IPS-18c (cell line): ENCODE results near the gene CHEK2.
A peak's percentile ranks its signal among the peaks of the same experiment; 100 is the strongest.
"Not testable (repeated sequence)": the region's sequence is repeated elsewhere in the genome, so short reads cannot be mapped to it uniquely, and the experiment has no call there.

ENCODE experiments used
- H3K4me3 ChIP-seq: 2 replicates; pipeline ENCODE4 v1.7.0; 2013; ENCODE audit warnings: low read depth, mild to moderate bottlenecking, low read length, moderate library complexity; ENCODE audit not compliant: insufficient read depth
- H3K9me3 ChIP-seq: one replicate; pipeline ENCODE4 v1.6.1; 2013; ENCODE audit warnings: mild to moderate bottlenecking, low read length, moderate library complexity; ENCODE audit not compliant: control insufficient read depth, insufficient read depth

The CHEK2 gene

DNA sequence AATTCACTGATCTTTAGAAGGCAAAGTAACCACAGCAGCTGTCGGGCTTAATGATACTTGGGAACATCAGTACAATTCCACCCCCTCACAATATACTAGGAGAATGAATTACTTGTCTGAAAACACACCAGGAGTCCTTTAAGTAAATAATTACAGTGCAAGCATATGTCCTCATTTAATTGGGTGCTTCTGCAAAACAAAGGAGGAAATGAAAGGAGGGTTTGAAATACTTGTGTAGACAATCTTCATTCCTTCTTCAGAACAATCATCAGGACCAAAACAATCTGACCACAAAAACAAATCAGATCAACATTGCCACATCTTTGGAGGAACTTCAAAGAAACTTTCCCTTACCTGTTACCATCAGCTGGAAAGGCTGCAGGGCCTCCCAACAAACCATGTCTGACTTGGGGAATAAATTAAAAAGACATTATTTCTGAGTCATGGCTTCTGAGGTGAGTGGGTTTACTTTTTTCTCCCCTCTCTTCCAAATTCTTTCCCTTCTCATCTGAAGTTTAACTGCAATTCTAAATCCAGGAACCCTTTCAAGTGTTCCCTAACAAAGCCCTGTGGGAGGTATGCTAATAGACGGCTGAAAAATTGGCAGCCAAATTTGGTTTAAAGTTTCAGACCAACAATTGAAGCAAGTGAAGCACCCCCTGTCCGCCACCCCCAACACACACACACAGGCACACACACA is 18.4 kb upstream of the CHEK2 start:
- Histone ChIP-seq H3K4me3 (no peak overlapping the region), H3K9me3 (peaks cover 4% of the 10 kb centered on the region)

- H3K9me3 ChIP-seq, H3K4me3 ChIP-seq: not testable (repeated sequence)
Observed at GRCh38 chr22:28754512-28754911, 12.9 kb upstream of the CHEK2 start.

DNA sequence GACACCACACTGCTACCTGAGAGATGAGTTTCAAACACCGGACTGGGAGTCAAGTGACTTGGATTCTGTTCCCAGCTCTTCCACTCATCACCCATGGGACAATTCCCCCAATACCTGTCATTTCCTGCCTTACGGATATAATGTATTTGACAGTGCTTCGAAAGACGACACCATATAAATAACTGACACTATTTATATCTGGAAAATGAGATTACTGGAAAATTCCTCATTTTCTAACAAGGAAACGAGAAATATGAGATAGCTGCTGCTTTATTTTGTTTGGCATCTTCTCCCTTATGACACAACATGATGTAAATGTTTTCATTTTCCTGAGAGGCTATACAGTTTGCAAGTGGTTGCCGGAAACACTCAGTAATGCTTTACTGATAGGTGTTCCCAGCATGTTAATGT is 8.9 kb upstream of the CHEK2 start:
- H3K4me3 ChIP-seq, result no peak overlapping the region
- no peaks in the 10 kb centered on the region for H3K9me3 ChIP-seq

GRCh38 chr22:28743852-28744251 is 2.2 kb upstream of the CHEK2 start:
- H3K4me3 ChIP-seq, result no peak overlapping the region
- H3K9me3 ChIP-seq, result no peaks in the 10 kb centered on the region

- Histone ChIP-seq H3K4me3 (peak overlapping the region; percentile 100), H3K9me3 (no peaks in the 10 kb centered on the region)
Observed at GRCh38 chr22:28742562-28742962, 942 bp upstream of the CHEK2 start.

DNA sequence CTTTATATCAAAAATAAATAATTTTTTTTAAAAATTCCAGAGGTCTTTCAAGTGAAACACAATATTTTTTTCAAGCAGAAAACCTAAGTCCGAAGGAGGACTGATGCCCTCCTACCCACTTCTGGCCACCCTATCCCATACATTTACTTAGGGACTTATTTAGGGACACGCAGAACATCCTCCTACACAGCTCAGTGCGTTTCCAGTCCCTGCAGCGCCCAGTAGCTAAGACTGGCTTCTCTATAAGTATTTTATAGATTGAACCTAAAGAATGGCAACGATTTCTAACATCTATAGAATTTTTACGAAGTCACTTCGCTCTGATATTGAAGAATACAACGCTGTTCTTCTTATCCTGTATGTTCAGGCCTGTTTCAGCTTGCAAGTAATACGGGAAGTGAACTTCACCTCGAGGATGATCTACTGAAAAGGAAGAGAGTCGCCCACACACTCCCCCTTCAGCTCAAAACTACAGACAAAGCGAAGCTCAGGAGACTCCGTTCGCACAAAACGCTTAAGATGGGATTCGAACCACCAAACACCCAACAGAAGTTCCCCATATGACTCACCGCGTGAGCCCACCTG is 328 bp downstream of the CHEK2 start:
- H3K4me3 ChIP-seq, result peak overlapping the region; percentile 100; the same call in 1 of the 2 replicates
- no peaks in the 10 kb centered on the region for H3K9me3 ChIP-seq

DNA sequence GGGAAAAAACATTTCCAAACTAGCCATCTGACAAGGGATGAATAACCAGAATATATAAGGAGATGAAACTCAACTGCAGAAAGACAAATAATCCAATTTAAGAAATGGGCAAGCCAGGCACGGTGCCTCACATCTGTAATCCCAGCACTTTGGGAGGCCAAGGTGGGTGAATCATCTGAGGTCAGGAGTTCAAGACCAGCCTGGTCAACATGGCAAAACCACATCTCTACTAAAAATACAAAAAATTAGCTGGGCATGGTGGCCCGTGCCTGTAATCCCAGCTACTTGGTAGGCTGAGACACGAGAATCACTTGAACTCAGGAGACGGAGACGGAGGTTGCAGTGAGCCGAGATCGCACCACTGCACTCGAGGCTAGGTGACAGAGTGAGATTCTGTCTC is 2.7 kb downstream of the CHEK2 start:
- not testable (repeated sequence) for H3K4me3 ChIP-seq, H3K9me3 ChIP-seq

DNA sequence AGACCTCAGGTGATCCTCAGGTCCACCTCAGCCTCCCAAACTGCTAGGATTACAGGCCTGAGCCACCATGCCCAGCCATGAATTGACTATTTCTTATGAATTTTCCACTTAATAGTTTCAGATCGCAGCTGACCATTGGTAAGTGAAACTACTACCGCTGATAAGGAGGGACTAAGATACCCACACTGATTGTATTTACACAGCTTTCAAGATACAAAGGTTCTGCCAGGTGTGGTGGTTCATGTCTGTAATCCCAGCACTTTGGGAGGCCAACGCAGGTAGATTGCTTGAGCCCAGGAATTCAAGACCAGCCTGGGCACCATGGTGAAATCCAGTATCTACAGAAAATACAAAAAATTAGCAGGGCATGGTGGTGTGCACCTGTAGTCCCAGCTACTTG is 3.9 kb downstream of the CHEK2 start:
- H3K4me3 ChIP-seq, result no peak overlapping the region
- H3K9me3 ChIP-seq, result no peaks in the 10 kb centered on the region

GRCh38 chr22:28736301-28737155 is 5.1 kb downstream of the CHEK2 start:
- no peaks in the 10 kb centered on the region for H3K9me3 ChIP-seq
- no peak overlapping the region for H3K4me3 ChIP-seq

DNA sequence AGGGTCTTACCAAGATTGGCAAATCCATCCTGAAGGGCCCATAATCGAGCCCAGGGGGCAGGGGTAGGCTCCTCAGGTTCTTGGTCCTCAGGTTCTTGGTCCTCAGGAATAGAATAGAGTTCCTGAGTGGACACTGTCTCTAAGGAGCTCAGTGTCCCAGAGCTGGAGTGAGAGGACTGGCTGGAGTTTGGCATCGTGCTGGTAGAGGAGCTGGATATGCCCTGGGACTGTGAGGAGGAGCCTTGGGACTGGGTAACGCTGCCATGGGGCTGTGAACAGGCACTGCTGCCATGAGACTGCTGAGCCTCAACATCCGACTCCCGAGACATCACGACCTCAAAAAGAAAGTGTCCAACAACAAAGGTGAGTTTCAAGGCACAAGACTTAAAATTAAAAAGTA is 7.2 kb downstream of the CHEK2 start:
- no peak overlapping the region for H3K4me3 ChIP-seq
- H3K9me3 ChIP-seq, result no peaks in the 10 kb centered on the region

GRCh38 chr22:28730179-28730578 is 11.4 kb downstream of the CHEK2 start:
- Histone ChIP-seq H3K9me3 (no peaks in the 10 kb centered on the region), H3K4me3 (no peak overlapping the region)

- Histone ChIP-seq H3K9me3 (no peaks in the 10 kb centered on the region), H3K4me3 (no peak overlapping the region)
Observed at GRCh38 chr22:28728621-28729313, 12.9 kb downstream of the CHEK2 start.

DNA sequence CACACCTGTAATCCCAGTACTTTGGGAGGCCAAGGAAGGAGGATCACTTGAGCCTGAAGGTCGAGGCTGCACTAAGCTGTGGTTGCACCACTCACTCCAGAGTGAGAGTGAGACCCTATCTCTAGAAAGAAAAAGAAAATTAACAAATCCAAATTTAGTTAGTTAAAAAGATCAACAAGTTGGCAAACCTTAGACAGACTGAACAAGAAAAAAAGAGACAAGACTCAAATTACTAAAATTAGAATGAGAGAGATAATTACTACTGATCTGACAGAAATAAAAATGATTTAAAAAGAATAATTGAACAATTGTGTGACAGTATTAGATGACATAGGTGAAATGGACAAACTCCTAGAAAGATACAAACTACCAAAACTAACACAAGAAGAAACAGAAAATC is 13.6 kb downstream of the CHEK2 start:
- Histone ChIP-seq H3K9me3 (no peaks in the 10 kb centered on the region), H3K4me3 (no peak overlapping the region)

DNA sequence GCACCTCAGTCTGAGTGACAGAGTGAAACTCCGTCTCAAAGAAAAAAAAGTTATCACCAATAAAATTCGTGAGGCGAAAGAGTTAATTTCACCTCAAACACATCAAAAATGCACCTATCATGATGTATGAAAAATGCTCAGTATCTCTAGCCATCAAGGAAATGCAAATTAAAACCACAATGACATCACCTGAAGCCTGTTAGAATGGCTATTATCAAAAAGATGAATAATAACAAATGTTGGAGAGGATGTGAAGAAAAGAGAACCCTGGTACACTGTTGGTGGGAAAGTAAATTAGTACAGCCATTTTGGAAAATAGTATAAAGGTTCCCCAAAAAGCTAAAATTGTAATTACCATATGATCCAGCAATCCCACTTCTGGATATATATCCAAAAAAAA is 23.6 kb downstream of the CHEK2 start:
- H3K4me3 ChIP-seq, result no peak overlapping the region
- H3K9me3 ChIP-seq, result no peaks in the 10 kb centered on the region

GRCh38 chr22:28716686-28717085 is 24.9 kb downstream of the CHEK2 start:
- Histone ChIP-seq H3K4me3 (no peak overlapping the region), H3K9me3 (no peaks in the 10 kb centered on the region)

- no peaks in the 10 kb centered on the region for H3K9me3 ChIP-seq
- H3K4me3 ChIP-seq, result no peak overlapping the region
Observed at GRCh38 chr22:28715611-28716010, 26.0 kb downstream of the CHEK2 start.

DNA sequence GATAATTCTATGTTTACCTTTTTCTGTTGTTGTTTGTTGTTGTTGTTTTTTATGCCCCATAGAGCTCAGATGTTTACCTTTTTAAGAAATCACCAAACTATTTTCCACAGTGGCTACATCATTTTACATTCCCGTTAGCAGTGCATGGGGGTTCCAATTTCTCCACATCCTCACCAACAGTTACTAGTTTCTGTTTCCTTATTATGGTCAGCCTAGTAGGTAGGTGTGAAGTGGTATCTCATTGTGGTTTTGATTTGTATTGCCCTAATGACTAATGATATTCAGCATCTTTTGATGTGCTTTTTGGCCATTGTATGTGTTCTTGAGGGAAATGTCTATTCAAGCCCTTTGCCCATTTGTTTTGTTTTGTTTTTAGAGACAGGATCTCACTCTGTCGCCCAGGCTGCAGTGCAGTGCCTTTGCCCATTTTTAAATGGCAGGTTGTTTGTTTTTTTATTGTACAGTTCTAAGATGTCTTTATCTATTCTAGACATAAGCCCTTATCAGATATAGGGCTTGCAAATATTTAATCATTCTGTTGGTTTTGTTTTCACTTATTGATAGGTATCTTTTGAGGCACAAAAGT is 27.5 kb downstream of the CHEK2 start:
- H3K4me3 ChIP-seq, result no peak overlapping the region
- no peaks in the 10 kb centered on the region for H3K9me3 ChIP-seq
